HG03521 (cell line): ENCODE data around the gene IQCK.

Source experiments
- ATAC-seq: cut with Tn5 transposase; IDR thresholded peaks from one replicate; pipeline ENCODE4 v1.9.1; 2021; ENCODE audit warnings: mild to moderate bottlenecking, moderate library complexity; ENCODE audit not compliant: unreplicated experiment

Gene IQCK

DNA sequence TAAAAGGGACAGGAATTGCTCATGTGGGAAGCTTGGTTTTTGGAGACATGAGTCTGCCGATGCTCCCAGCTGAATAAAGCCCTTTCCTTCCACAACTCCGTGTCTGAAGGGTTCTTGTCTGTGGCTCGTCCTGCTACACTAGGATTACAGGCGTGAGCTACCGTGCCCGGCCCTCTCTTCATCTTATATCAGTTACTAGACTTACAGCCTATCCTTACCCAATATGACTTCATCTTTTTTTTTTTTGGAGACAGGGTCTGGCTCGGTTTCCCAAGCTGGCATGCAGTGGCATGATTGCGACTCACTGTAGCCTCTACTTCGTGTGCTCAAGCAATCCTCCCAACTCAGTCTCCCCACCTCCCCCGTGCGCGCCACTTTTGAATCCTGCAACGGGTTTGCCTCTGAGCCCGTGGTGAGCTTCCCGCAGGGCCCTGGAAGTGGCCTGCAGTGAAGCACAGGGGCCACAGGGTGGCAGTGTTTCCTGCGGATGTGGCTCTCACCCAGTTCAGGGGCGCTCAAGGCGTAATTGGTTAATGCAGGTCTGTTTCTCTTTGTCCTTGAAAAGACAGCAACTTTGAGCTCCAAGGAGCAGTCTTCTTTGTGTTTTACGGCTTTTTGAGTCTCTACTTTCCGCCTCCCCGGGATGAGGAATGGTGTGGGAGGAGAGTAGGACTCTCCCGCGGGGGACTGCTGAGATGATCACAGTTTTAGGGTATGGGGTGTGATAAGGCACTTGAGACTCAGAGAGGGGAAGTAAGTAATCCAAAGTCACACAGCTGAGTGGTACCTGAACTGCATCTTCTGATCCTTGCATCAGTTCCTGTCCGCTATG lies 189.3 kb downstream of the IQCK start:
- ATAC-seq = peak; percentile 85
